Transverse colon (tissue), 4 donors: ENCODE measurements around the gene FBXL5.

Experiments
- EP300 ChIP-seq: sonication (generic); formaldehyde crosslinking; IDR thresholded peaks from one replicate; pipeline ENCODE4 v1.6.1; 2017; ENCODE audit warnings: antibody characterized with exemption, low read depth
- POLR2A ChIP-seq: fragments of 450-650 bp; IDR thresholded peaks from one replicate; pipeline ENCODE4 v1.6.1; 2016; ENCODE audit warnings: antibody characterized with exemption, mild to moderate bottlenecking, moderate library complexity
- POLR2AphosphoS5 ChIP-seq, 3 donors: sonication (generic); formaldehyde crosslinking; IDR thresholded peaks; one replicate each; pipeline ENCODE4 v1.6.1; 2016; ENCODE audit warnings: antibody characterized with exemption in 3 of 3
- TF ChIP-seq, protein P1 (sequence below), 5 experiments: fragments of 200-600 bp in 3 of 5; fragments of 450-650 bp in 2 of 5; sonication (generic) in 3 of 5; IDR thresholded peaks; 1 replicate in 2 of 5; 2 replicates in 3 of 5; pipeline ENCODE4 v1.5.1; 2016 to 2017; ENCODE audit warnings: antibody characterized with exemption in 5 of 5, inconsistent platforms in 3 of 5, mild to moderate bottlenecking in 2 of 5, moderate library complexity in 1 of 5

DNA sequence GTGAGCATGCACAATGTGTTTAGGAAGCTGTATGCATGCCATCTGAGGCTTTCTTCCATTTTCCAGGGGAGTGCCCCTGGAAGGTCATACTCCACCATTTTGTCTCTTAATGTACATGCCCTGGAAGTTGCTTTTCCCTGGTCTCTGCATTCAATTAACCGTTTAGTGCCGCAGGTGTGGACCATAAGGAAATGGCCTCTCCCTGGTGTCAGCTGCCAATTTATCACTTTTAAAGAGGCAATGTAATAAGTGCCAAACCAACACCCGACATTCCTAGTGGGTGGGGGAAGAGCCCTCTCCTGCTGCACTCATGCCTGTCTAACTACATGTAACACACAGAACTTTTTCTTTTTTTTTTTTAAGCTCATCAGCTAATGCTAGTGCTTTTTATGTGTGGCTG, 40.6 kb upstream of the FBXL5 start:
- TF ChIP-seq, protein P1, sequence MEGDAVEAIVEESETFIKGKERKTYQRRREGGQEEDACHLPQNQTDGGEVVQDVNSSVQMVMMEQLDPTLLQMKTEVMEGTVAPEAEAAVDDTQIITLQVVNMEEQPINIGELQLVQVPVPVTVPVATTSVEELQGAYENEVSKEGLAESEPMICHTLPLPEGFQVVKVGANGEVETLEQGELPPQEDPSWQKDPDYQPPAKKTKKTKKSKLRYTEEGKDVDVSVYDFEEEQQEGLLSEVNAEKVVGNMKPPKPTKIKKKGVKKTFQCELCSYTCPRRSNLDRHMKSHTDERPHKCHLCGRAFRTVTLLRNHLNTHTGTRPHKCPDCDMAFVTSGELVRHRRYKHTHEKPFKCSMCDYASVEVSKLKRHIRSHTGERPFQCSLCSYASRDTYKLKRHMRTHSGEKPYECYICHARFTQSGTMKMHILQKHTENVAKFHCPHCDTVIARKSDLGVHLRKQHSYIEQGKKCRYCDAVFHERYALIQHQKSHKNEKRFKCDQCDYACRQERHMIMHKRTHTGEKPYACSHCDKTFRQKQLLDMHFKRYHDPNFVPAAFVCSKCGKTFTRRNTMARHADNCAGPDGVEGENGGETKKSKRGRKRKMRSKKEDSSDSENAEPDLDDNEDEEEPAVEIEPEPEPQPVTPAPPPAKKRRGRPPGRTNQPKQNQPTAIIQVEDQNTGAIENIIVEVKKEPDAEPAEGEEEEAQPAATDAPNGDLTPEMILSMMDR (IDR thresholded peaks at IDR 0.05): no peak
- no peak for TF ChIP-seq POLR2A
- no peak for TF ChIP-seq EP300
- no peak for TF ChIP-seq POLR2AphosphoS5 (IDR thresholded peaks at IDR 0.05)
